ENCODE results near the gene RPF1.

DNA sequence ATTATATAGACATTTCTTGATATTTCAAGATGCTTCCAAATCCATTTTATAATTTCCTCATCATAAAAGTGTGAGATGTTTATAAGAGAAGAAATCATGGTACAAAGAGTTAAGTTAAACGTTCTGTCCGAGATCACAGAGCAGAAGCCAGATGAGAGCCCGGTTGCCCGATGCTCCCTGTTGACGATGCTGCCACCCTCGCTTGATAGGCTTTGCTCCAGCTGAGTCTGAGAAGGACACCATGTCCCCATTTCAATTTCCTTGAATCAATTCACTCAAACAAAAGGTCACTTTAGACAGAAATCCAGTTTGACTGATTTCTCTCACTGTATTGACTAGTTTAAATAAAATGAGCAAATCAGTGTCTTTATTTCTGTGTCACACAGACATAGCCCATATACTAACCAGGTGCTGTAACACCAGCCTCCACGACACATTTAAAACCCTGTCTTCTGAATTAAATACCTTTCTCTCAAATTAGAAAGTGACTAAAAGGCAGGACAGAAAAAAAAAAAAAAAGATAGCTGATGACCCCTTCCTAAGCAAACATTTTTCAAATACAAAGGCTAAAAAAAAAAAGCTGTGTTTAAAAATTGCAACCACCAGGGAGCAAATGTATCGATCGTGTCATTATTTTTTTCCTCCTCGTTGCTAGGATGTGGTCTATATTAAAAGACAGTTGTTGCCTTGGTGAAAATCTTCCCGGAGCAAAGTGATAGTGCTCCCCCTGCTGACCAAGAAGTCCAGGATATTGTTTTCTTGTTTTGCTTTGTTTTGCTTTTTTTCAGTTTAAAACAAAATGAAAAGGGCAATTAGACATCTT lies 45.6 kb upstream of the RPF1 start:
- no peak for TF ChIP-seq EZH2phosphoT487 (conservative IDR thresholded peaks at IDR 0.05; ENCODE audit: low read length)
- TF ChIP-seq, protein P1, sequence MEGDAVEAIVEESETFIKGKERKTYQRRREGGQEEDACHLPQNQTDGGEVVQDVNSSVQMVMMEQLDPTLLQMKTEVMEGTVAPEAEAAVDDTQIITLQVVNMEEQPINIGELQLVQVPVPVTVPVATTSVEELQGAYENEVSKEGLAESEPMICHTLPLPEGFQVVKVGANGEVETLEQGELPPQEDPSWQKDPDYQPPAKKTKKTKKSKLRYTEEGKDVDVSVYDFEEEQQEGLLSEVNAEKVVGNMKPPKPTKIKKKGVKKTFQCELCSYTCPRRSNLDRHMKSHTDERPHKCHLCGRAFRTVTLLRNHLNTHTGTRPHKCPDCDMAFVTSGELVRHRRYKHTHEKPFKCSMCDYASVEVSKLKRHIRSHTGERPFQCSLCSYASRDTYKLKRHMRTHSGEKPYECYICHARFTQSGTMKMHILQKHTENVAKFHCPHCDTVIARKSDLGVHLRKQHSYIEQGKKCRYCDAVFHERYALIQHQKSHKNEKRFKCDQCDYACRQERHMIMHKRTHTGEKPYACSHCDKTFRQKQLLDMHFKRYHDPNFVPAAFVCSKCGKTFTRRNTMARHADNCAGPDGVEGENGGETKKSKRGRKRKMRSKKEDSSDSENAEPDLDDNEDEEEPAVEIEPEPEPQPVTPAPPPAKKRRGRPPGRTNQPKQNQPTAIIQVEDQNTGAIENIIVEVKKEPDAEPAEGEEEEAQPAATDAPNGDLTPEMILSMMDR (IDR thresholded peaks at IDR 0.05; ENCODE audit: insufficient read depth, low read length, poor library complexity, severe bottlenecking) = peak; percentile 67

Data from SU-DHL-6 (cell line).